Mesenteric fat pad (tissue), 1 donor: ENCODE results near the gene TOMM6. TPM values are rescaled to one million over a fixed set of nuclear protein-coding genes. Genes with fewer than 3 reads are reported as not detected.
"Not testable (repeated sequence)": the region's sequence is repeated elsewhere in the genome, so short reads cannot be mapped to it uniquely, and the experiment has no call there.

Source experiments
- DNase-seq: peaks from one replicate; pipeline ENCODE4 v3.0.0-alpha.2; 2020; ENCODE audit warnings: low spot score
- total RNA-seq: library from RNA; stranded (reverse); fragmentation: NEBNext Ultra II Directional; extraction: Animal tissue kit (Norgen Biotek cat#: 25700); gene quantifications from one replicate; pipeline ENCODE4 v1.2.1, GENCODE V29; 2021
- donor health status: DM: yes; HTN: yes; CAD: no.

TOMM6 gene
- total RNA-seq, 1 donor from 2014 or later = 123 TPM

- DNase-seq = no peak
These were observed 27.5 kb upstream of the TOMM6 start for GRCh38 chr6:41759905-41760579.

GRCh38 chr6:41763470-41763869 is 24.0 kb upstream of the TOMM6 start:
- DNase-seq = no peak

DNA sequence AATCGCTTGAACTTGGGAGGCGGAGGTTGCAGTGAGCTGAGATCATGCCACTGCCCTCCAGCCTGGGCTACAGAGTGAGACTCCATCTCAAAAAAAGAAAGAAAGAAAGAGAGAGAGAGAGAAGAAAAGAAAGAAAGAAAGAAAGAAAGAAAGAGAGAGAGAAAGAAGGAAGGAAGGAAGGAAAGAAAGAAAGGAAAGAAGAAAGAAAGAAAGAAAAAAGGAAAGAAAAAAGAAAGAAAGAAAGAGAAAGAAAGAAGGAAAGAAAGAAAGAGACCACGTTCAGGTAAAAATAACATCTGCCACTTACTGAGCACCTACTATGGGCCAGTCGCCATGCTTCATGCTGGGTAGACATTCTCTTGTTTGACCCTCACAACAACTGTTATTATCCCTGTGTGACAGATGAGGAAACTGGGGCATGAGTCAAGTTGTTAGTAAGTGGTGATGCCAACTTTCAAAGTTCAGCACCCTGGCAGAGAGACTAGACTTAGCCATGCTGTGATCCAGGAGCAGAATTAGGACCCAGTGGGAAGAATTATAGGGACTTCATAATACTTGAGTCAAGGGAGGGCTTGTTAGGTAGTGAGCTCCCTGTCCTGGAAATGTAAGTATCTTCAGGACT is 21.3 kb upstream of the TOMM6 start:
- DNase-seq = not testable (repeated sequence)

- DNase-seq = no peak
These were observed 20.2 kb upstream of the TOMM6 start for GRCh38 chr6:41767112-41767833.

DNA sequence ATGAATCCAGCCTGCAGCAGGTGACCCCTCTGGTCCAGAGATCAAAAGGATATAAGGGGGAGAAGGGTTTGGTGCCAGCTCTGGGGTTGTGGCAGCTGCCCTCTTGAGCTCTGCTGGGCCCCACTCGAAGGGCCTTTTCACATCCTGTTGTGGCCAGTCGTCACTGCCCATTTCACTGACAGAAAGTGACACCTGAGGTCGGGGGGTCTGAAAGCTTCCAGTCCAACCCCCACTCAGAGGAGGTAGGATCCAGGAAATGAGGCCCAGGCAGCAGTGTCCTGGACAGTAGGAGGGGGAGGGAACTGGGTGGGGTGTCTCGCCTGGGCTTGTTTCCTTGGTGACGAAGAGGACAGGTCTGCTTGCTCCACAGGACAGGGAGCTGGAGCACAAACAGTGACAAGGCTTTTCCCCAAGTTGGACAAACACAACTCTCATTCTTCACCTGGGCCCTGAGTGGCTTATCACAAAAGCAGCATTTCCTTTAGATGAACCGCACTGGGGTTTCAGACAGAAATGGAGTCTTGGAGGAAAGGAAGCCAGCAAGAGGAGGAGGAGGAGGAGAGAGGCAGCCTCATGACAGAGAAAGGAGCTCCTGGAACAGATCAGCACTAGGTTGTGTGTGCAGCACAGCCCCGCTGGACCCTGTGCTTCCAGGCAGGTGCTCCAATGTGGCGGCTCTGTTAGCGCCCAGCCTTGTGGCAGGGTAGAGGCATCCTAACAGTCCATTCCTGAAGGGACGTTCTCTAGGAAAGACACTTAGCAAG is 18.8 kb upstream of the TOMM6 start:
- DNase-seq = no peak

GRCh38 chr6:41769376-41769775 is 18.1 kb upstream of the TOMM6 start:
- DNase-seq = no peak

DNA sequence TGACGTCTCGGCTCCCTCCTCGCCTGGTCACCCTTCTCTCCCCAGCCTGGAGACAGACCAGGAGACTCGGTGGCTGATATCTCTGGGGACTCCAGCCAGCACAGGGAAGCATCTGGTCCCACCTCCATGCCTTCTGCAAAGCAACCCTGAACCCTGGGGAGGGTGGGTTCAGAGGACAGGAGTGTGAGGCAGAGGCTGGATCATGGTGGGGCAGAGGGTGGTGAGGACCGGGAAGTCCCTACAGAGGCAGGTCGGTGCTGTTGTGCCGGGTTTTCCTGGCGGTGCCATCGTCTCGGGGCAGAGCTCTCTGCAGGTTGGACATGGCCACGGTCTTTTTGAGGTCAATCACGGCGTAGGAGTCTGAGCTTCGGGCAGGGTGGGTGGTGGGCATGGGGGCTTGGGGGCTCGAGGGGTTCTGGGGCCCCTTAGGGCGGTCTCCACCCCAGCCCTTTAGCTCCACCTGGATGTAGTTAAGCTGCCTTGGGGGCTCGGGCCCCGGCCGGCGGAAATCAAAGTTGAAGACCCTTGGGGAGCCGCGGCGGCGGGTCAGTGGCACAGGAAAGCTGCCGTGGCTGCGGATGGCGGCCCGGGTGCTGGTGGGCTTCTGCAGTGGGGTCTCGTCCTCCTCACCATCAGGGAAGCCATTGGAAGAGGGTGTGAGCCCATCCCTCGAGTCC is 17.0 kb upstream of the TOMM6 start:
- no peak for DNase-seq

- DNase-seq = no peak
These were observed 16.2 kb upstream of the TOMM6 start for GRCh38 chr6:41771058-41771983.

DNA sequence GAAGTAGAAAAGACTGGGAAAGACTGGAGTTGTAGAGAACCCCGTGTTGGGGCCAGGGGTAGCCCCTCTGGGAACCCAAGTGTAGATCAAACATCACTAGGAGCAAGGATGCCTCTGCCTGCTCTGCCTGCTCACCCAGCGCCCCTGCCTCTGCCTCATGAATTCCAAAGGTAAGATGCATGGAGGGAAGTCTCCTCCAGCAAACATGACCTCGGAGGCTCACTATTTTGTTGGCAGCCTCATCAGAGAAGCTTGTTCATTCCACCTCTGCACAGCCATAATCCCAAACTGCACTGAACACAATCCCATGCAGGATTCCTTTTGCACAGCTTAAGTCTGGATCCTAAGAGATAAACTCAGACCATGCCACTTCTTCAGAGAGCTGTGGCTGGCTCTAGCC is 12.7 kb upstream of the TOMM6 start:
- no peak for DNase-seq

DNA sequence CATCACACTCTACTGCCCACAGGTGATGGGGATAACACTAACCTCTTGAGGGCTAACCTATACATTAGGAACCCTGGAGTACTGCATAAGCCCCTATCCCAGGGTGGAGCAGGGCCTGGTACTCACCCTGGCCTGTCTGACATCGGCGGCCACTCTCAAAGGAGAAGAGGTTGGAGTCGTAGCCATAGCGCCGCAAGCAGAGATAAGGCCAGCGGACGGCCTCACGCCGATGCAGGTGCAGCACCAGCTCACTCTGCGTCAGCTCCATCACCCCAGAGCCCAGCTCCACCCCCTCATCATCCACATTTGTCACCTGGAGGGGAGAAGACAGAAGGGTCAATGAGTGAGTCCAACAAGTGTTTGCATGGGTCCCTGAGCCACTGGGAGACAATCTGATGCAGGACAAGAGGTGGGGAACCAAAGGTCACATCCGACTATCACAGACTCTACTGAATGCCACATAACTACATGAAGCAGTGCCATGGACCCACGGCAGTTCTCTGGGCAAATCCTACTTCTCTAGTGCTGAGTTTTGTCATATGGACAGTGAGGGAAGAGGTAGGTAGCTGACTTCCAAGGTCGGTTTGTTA is 12.1 kb upstream of the TOMM6 start:
- DNase-seq = no peak

DNA sequence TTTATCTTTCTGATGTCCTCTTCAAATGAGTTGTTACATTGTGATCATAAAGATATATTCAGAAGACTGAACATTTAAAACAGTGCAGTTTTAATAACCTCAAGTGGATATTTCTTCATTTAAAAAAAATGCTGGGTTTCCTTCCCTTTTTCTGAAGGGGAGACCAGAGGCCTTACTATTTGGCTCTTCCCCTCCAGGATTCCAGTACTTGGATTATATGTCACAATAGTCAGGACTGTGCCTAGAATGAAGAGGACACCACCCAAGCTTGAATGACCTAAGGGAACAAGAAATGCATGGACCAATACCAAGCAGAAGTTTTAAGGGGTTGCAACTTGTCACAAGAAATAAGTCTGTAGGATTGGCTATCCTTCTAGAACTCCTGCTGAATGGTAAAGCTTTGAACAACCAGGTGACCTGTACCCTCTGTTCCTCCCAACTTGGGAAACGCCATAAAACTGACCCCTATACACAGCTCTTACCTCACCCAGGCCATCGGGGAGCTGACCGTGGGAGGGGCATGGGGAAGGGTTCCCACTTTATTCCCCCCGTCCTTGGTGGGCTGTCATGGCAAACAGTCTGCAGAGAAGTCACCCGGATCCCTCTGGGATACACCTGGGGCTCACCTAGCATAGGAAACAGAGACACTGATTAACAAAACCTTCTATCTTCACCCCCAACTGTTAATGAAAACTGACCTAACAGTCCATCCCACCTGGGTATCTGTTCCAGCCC is 9.8 kb upstream of the TOMM6 start:
- DNase-seq = peak; percentile 12

DNA sequence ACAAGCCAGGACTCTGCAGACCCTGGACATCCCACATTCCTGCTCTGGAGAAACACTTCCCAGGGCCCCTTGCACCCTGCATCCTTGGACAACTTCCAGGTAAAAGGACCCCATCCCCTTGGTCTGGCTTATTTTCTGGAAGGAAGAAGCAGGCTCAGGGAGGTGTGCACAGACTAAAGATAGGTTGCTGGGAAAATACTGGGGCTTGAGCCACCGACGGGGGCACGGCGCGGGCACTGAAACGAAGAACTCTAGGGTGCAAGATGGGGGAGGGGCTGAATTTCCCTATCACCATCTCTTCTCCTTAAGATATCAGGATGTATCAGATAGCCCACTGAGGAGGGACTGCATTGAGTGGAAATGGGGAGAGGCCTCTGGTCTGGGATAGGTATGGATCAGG is 8.6 kb upstream of the TOMM6 start:
- DNase-seq = no peak

- no peak for DNase-seq
These were observed 8.2 kb upstream of the TOMM6 start for GRCh38 chr6:41779336-41779735.

GRCh38 chr6:41779788-41780550 is 7.5 kb upstream of the TOMM6 start, which contains the start of gene FRS3:
FRS3 (minus strand) TSS chr6:41779900; CDS start chr6:41776987, 2,913 bp downstream.
- peak; percentile 100 for DNase-seq

GRCh38 chr6:41780551-41781365 is 6.7 kb upstream of the TOMM6 start, which contains the start of gene PRICKLE4:
PRICKLE4 (plus strand) TSS chr6:41780782; CDS start chr6:41783474, 2,692 bp downstream.
- no peak for DNase-seq

- DNase-seq = no peak
These were observed 6.1 kb upstream of the TOMM6 start for GRCh38 chr6:41781366-41781730.

GRCh38 chr6:41783106-41783780 is 4.3 kb upstream of the TOMM6 start:
- DNase-seq = no peak
